ENCODE data around the gene SREBF1. TPM values are rescaled to one million over a fixed set of nuclear protein-coding genes. Genes with fewer than 3 reads are reported as not detected.

SREBF1 gene
- total and polyA plus RNA-seq, 2 of the 8 experiments (the other 6 are each of a cell fraction or from before 2014, with no cell fraction given) = 28.6 to 70.8 TPM

GRCh38 chr17:17815436-17816200 lies 21.2 kb downstream of the SREBF1 start (continued):
- TF ChIP-seq SIRT6 (IDR thresholded peaks at IDR 0.05; ENCODE audit: low read length) (no peak), TBP (IDR thresholded peaks at IDR 0.05; ENCODE audit: low read depth, low read length) (no peak), SP4 (IDR thresholded peaks at IDR 0.05; ENCODE audit: low read length) (no peak)
